ENCODE results near the gene KRTAP5-8.

DNA sequence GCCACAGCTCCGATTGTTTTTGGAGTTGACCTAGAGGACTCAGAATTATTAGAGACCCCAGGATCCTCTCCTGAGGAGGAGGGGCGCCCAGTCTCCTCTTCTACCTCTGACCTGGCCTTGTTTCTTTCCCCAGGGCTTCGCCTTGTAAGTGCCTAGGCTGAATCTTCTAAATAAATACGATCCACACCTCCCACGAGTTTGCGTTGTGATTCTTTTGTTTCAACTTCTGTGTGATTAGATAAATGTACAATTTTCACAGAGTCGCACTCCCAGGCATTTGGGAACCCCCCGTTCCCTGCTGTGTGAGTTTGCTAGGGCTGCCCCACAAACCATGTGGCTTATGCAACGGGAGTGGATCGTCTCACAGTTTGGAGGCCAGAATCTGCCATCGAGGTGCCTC, 1.2 kb downstream of the KRTAP5-8 start:
- TF ChIP-seq, protein P1, sequence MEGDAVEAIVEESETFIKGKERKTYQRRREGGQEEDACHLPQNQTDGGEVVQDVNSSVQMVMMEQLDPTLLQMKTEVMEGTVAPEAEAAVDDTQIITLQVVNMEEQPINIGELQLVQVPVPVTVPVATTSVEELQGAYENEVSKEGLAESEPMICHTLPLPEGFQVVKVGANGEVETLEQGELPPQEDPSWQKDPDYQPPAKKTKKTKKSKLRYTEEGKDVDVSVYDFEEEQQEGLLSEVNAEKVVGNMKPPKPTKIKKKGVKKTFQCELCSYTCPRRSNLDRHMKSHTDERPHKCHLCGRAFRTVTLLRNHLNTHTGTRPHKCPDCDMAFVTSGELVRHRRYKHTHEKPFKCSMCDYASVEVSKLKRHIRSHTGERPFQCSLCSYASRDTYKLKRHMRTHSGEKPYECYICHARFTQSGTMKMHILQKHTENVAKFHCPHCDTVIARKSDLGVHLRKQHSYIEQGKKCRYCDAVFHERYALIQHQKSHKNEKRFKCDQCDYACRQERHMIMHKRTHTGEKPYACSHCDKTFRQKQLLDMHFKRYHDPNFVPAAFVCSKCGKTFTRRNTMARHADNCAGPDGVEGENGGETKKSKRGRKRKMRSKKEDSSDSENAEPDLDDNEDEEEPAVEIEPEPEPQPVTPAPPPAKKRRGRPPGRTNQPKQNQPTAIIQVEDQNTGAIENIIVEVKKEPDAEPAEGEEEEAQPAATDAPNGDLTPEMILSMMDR (IDR thresholded peaks at IDR 0.05): no peak
- TF ChIP-seq POLR2A (IDR thresholded peaks at IDR 0.05): no peak

All from right lobe of liver (tissue), 4 donors.